Retinal pigment epithelial cell (primary cell): ENCODE data around the gene TRAPPC10.

Experiments used
- DNase-seq: peaks from one replicate; pipeline ENCODE4 v3.0.0-alpha.2; 2010; ENCODE audit warnings: low read depth
- H3K4me3 ChIP-seq: 2 replicates; pipeline ENCODE4 v1.5.1; 2011; ENCODE audit warnings: mild to moderate bottlenecking, low read length, control low read depth, moderate library complexity
- CTCF ChIP-seq: conservative IDR thresholded peaks from 2 replicates; pipeline ENCODE4 v1.5.1; 2011; ENCODE audit warnings: low read depth, low read length, control low read depth, inconsistent platforms

TRAPPC10 gene

GRCh38 chr21:44054710-44055109, 42.6 kb downstream of the TRAPPC10 start:
- DNase-seq = peak; percentile 19
- H3K4me3 ChIP-seq = no peak overlapping the region
- no peak for TF ChIP-seq CTCF

GRCh38 chr21:44057055-44057454, 44.9 kb downstream of the TRAPPC10 start:
- DNase-seq = no peak
- no peak overlapping the region for H3K4me3 ChIP-seq
- no peak for TF ChIP-seq CTCF

- no peak for DNase-seq
- no peak overlapping the region for H3K4me3 ChIP-seq
- no peak for TF ChIP-seq CTCF
These were observed 46.0 kb downstream of the TRAPPC10 start for GRCh38 chr21:44057960-44058651.

GRCh38 chr21:44058652-44058964, 46.5 kb downstream of the TRAPPC10 start:
- no peak for TF ChIP-seq CTCF
- no peak overlapping the region for H3K4me3 ChIP-seq
- DNase-seq = no peak

GRCh38 chr21:44058981-44059380, 46.9 kb downstream of the TRAPPC10 start:
- DNase-seq = no peak
- TF ChIP-seq CTCF = no peak
- no peak overlapping the region for H3K4me3 ChIP-seq

GRCh38 chr21:44059710-44060109, 47.6 kb downstream of the TRAPPC10 start:
- TF ChIP-seq CTCF = no peak
- no peak for DNase-seq
- no peak overlapping the region for H3K4me3 ChIP-seq

GRCh38 chr21:44062380-44062779, 50.3 kb downstream of the TRAPPC10 start:
- no peak for DNase-seq
- H3K4me3 ChIP-seq = no peak overlapping the region
- no peak for TF ChIP-seq CTCF
